ENCODE data around the gene MPHOSPH9.

Gene MPHOSPH9

GRCh38 chr12:123106640-123107359, 126.1 kb downstream of the MPHOSPH9 start:
- TF ChIP-seq FOXP2 (optimal IDR thresholded peaks at IDR 0.05; ENCODE audit: borderline replicate concordance, extremely low read depth, extremely low read length, insufficient read depth) (no peak), SIN3A (IDR thresholded peaks at IDR 0.05; ENCODE audit: borderline replicate concordance, insufficient read depth, low read length) (no peak), REST (IDR thresholded peaks at IDR 0.05; ENCODE audit: insufficient read depth in 1 of 2, low read depth in 2 of 2, low read length in 2 of 2) (no peak)

- TF ChIP-seq SIN3A (IDR thresholded peaks at IDR 0.05; ENCODE audit: borderline replicate concordance, insufficient read depth, low read length) (no peak), FOXP2 (optimal IDR thresholded peaks at IDR 0.05; ENCODE audit: borderline replicate concordance, extremely low read depth, extremely low read length, insufficient read depth) (no peak), REST (IDR thresholded peaks at IDR 0.05; ENCODE audit: insufficient read depth in 1 of 2, low read depth in 2 of 2, low read length in 2 of 2) (no peak), TAF1 (IDR thresholded peaks at IDR 0.05; ENCODE audit: borderline replicate concordance, insufficient read depth, low read length) (no peak), POLR2AphosphoS5 (IDR thresholded peaks at IDR 0.05; ENCODE audit: low read depth, low read length) (no peak)
Measured at GRCh38 chr12:123105211-123105826, 127.6 kb downstream of the MPHOSPH9 start.

- TF ChIP-seq FOXP2 (optimal IDR thresholded peaks at IDR 0.05; ENCODE audit: borderline replicate concordance, extremely low read depth, extremely low read length, insufficient read depth) (no peak), POLR2AphosphoS5 (IDR thresholded peaks at IDR 0.05; ENCODE audit: low read depth, low read length) (no peak), TAF1 (IDR thresholded peaks at IDR 0.05; ENCODE audit: borderline replicate concordance, insufficient read depth, low read length) (no peak), SIN3A (IDR thresholded peaks at IDR 0.05; ENCODE audit: borderline replicate concordance, insufficient read depth, low read length) (no peak), REST (IDR thresholded peaks at IDR 0.05; ENCODE audit: insufficient read depth in 1 of 2, low read depth in 2 of 2, low read length in 2 of 2) (no peak)
Measured at GRCh38 chr12:123104809-123105208, 128.1 kb downstream of the MPHOSPH9 start.

Measured in PFSK-1 (cell line).